ENCODE results near the gene PICALM. TPM values are rescaled to one million over a fixed set of nuclear protein-coding genes. Genes with fewer than 3 reads are reported as not detected.

Gene PICALM
- total RNA-seq, 2 donors from 2014 or later, result 116 to 162 TPM

GRCh38 chr11:85918910-85919794 is 149.7 kb downstream of the PICALM start:
- DNase-seq, result no peak
- H3K36me3 ChIP-seq, result no peaks in the 10 kb centered on the region
- H3K4me3 ChIP-seq, result no peak overlapping the region
- H3K27me3 ChIP-seq, result no peaks in the 10 kb centered on the region
- intact Hi-C loops (cut with DNase I), result no loop called here
- H3K9ac ChIP-seq (ENCODE audit: low read depth in 2 of 2, low read length in 2 of 2), result no peak overlapping the region
- no peak overlapping the region for H3K27ac ChIP-seq
- TF ChIP-seq, protein P1, sequence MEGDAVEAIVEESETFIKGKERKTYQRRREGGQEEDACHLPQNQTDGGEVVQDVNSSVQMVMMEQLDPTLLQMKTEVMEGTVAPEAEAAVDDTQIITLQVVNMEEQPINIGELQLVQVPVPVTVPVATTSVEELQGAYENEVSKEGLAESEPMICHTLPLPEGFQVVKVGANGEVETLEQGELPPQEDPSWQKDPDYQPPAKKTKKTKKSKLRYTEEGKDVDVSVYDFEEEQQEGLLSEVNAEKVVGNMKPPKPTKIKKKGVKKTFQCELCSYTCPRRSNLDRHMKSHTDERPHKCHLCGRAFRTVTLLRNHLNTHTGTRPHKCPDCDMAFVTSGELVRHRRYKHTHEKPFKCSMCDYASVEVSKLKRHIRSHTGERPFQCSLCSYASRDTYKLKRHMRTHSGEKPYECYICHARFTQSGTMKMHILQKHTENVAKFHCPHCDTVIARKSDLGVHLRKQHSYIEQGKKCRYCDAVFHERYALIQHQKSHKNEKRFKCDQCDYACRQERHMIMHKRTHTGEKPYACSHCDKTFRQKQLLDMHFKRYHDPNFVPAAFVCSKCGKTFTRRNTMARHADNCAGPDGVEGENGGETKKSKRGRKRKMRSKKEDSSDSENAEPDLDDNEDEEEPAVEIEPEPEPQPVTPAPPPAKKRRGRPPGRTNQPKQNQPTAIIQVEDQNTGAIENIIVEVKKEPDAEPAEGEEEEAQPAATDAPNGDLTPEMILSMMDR (IDR thresholded peaks at IDR 0.05), result no peak
- no peaks in the 10 kb centered on the region for H3K4me1 ChIP-seq
- no peaks in the 10 kb centered on the region for H3K9me3 ChIP-seq

DNA sequence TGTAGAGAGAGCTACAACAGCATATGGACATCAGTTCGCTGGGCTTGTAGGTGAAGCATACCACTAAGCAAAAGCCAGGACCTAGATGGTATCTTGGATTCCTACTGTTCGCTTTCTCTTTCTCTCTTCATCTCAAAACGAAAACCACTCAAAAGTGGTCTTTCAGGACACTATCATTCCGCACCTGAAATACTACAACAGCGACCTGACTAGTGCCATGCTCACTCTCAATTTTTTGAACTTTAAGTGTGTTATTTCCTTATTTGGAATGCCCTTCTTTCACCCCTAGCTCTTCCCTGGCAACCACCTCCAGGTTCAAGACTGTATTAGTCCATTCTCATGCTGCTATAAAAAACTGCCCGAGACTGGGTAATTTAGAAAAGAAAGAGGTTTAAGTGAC is 154.5 kb downstream of the PICALM start:
- Histone ChIP-seq H3K36me3 (no peaks in the 10 kb centered on the region), H3K4me3 (no peak overlapping the region), H3K9ac (ENCODE audit: low read depth in 2 of 2, low read length in 2 of 2) (no peak overlapping the region), H3K27me3 (no peaks in the 10 kb centered on the region), H3K9me3 (no peaks in the 10 kb centered on the region), H3K4me1 (no peaks in the 10 kb centered on the region), H3K27ac (no peak overlapping the region)
- intact Hi-C loops (cut with DNase I), result no loop called here
- TF ChIP-seq, protein P1 (IDR thresholded peaks at IDR 0.05), result no peak
- DNase-seq, result no peak

DNA sequence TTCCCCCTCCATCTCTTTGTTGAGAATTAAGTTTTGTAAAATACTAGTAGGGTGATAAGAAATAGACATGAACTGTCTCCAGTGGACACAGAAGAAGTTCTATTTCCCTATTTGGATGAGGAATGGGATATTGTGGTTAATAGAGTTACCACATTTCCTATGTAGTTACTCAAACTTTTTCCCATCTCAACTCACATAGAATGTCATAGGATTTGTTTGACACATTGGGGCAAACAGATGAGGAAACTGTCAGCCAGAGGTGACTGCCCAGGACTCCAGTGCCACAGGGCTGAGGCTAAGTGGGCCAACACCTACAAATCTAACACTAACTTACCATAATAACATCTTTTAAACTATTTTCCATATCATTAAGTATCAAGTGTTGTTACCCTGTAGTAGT is 155.4 kb downstream of the PICALM start:
- intact Hi-C loops (cut with DNase I), result no loop called here
- Histone ChIP-seq H3K36me3 (no peaks in the 10 kb centered on the region), H3K9me3 (no peaks in the 10 kb centered on the region), H3K4me3 (no peak overlapping the region), H3K9ac (ENCODE audit: low read depth in 2 of 2, low read length in 2 of 2) (no peak overlapping the region), H3K27me3 (no peaks in the 10 kb centered on the region), H3K27ac (no peak overlapping the region), H3K4me1 (no peaks in the 10 kb centered on the region)
- TF ChIP-seq, protein P1 (IDR thresholded peaks at IDR 0.05), result no peak
- no peak for DNase-seq

GRCh38 chr11:85912414-85912813 is 156.5 kb downstream of the PICALM start:
- Histone ChIP-seq H3K27me3 (no peaks in the 10 kb centered on the region), H3K9ac (ENCODE audit: low read depth in 2 of 2, low read length in 2 of 2) (no peak overlapping the region), H3K4me1 (no peaks in the 10 kb centered on the region), H3K9me3 (no peaks in the 10 kb centered on the region), H3K36me3 (no peaks in the 10 kb centered on the region), H3K27ac (no peak overlapping the region), H3K4me3 (no peak overlapping the region)
- DNase-seq, result no peak
- intact Hi-C loops (cut with DNase I), result no loop called here
- TF ChIP-seq, protein P1 (IDR thresholded peaks at IDR 0.05), result no peak

Other genes with a start within 250 kb of the PICALM start
- gene CCDC83, start 213.7 kb downstream of the PICALM start, total RNA-seq, result not detected
- gene EED, start 175.7 kb upstream of the PICALM start, total RNA-seq, result 10 to 100 TPM; 21.9 to 28.3 TPM
- gene HIKESHI, start 233.2 kb upstream of the PICALM start, total RNA-seq, result 10 to 100 TPM; 23.7 to 27.8 TPM

Measured in colonic mucosa (tissue), 4 donors.